ENCODE data around the gene SHLD3. TPM values are rescaled to one million over a fixed set of nuclear protein-coding genes. Genes with fewer than 3 reads are reported as not detected.
A peak's percentile ranks its signal among the peaks of the same experiment; 100 is the strongest.

SHLD3 gene
- polyA plus RNA-seq, 2 donors = 1.4 to 1.9 TPM

DNA sequence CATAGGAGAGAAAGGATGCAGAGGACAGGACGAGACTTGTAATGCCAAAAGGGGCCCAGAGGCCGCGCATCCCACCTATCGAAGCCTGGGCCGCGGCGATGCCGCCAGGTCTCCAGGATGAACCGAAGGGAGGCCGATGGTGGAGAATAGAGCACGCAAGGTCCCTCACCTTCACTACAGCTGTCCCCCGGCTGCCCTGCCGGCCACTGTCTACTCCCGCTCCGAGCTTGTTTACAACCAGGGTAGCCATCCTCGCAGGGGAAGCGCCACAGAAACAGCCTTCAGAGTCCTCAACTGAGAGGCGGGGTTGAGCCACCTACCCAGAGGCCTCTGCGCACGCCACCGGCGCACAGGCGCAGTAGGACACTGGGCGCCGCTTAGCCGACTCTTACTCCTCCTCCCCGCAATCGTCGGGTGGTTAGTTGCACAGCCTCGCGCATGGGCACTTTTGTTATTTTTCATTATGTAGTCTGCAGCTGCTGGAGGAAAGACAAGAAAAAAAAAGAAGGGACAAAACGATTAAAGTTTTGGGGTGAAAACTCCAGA, 729 bp upstream of the SHLD3 start, which contains the start of gene TRIM23:
TSS of gene TRIM23 (minus strand) at position 309 of the 546 bp plus-strand sequence. CDS start at position 250, 59 bp downstream.
- Histone ChIP-seq H3K9me3 (ENCODE audit: control insufficient read depth in 2 of 2, insufficient read depth in 1 of 2, low read depth in 1 of 2, low read length in 1 of 2) (no peaks in the 10 kb centered on the region), H3K36me3 (ENCODE audit: control insufficient read depth in 2 of 2, insufficient read depth in 2 of 2, low read length in 1 of 2) (no peaks in the 10 kb centered on the region), H3K4me1 (ENCODE audit: control insufficient read depth in 2 of 2, insufficient read depth in 2 of 2, low read length in 1 of 2) (no peaks in the 10 kb centered on the region), H3K27ac (ENCODE audit: low read depth in 2 of 2, low read length in 1 of 2) (peak within 1 kb of the TSS; percentile 71 to 92), H3K4me3 (ENCODE audit: low read depth in 1 of 2, low read length in 2 of 2) (peak within 1 kb of the TSS; percentile 88 to 100), H3K27me3 (ENCODE audit: control insufficient read depth in 1 of 2, insufficient read depth in 2 of 2, low read length in 2 of 2) (no peaks in the 10 kb centered on the region)
- 0% methylated on average over 32 of the region's 32 CpGs for WGBS, 2 donors

- Histone ChIP-seq H3K27ac (ENCODE audit: low read depth in 2 of 2, low read length in 1 of 2) (no peak overlapping the region), H3K9me3 (ENCODE audit: control insufficient read depth in 2 of 2, insufficient read depth in 1 of 2, low read depth in 1 of 2, low read length in 1 of 2) (no peaks in the 10 kb centered on the region), H3K27me3 (ENCODE audit: control insufficient read depth in 1 of 2, insufficient read depth in 2 of 2, low read length in 2 of 2) (no peaks in the 10 kb centered on the region), H3K4me3 (ENCODE audit: low read depth in 1 of 2, low read length in 2 of 2) (peak overlapping the region in 1 of 2 donors; percentile 100), H3K4me1 (ENCODE audit: control insufficient read depth in 2 of 2, insufficient read depth in 2 of 2, low read length in 1 of 2) (no peaks in the 10 kb centered on the region), H3K36me3 (ENCODE audit: control insufficient read depth in 2 of 2, insufficient read depth in 2 of 2, low read length in 1 of 2) (no peaks in the 10 kb centered on the region)
- WGBS, 2 donors = 47 to 63% methylated on average over 6 of the region's 6 CpGs
Observed at GRCh38 chr5:65625743-65626142, 916 bp downstream of the SHLD3 start.

DNA sequence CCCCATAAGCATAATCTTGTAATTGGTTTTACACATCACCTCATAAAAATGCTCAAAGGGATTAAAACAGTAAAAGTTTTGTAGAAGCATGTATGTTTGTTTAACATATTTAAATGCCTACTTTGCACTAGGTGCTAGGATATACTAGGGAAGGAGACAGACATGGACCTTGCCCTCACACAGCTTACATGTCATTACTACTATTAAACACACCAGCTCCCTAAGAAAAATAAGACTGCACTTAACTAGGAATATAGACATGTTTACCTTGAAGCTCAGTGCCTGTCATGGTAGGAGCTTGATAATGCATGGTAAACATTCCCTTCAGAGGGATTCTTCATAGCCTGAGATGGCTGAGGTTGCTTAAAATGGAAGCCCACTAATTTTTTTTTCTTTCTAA, 6.2 kb downstream of the SHLD3 start:
- no peak overlapping the region for H3K4me3 ChIP-seq (ENCODE audit: low read depth in 1 of 2, low read length in 2 of 2)
- H3K36me3 ChIP-seq (ENCODE audit: control insufficient read depth in 2 of 2, insufficient read depth in 2 of 2, low read length in 1 of 2) = no peaks in the 10 kb centered on the region
- H3K4me1 ChIP-seq (ENCODE audit: control insufficient read depth in 2 of 2, insufficient read depth in 2 of 2, low read length in 1 of 2) = no peaks in the 10 kb centered on the region
- no peaks in the 10 kb centered on the region for H3K27me3 ChIP-seq (ENCODE audit: control insufficient read depth in 1 of 2, insufficient read depth in 2 of 2, low read length in 2 of 2)
- no peaks in the 10 kb centered on the region for H3K9me3 ChIP-seq (ENCODE audit: control insufficient read depth in 2 of 2, insufficient read depth in 1 of 2, low read depth in 1 of 2, low read length in 1 of 2)
- H3K27ac ChIP-seq (ENCODE audit: low read depth in 2 of 2, low read length in 1 of 2) = no peak overlapping the region

GRCh38 chr5:65640240-65640639, 15.4 kb downstream of the SHLD3 start:
- Histone ChIP-seq H3K9me3 (ENCODE audit: control insufficient read depth in 2 of 2, insufficient read depth in 1 of 2, low read depth in 1 of 2, low read length in 1 of 2) (no peaks in the 10 kb centered on the region), H3K27ac (ENCODE audit: low read depth in 2 of 2, low read length in 1 of 2) (no peak overlapping the region)
- 90% methylated on average over 4 of the region's 4 CpGs for WGBS, 2 donors

DNA sequence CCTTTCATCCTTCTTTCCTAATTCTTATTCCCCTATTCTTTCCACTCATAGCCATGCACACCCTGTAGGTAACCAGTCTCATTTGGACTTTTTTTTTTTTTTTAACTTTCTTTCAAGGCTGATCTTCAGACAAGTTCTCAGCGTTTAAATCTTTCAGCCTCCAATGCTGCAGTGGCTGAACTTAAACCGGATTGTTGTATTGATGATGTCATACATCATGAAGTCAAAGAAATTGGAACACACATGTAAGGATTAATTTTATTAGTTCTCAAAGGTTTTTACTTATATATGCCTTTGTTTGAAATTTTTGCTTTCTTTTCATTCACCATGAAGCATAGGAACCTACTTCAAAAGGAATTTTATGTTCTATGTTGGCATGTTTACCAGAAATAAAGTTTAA, 22.1 kb downstream of the SHLD3 start:
- no peak overlapping the region for H3K4me3 ChIP-seq (ENCODE audit: low read depth in 1 of 2, low read length in 2 of 2)
- peaks cover 0 to 2% of the 10 kb centered on the region in 2 donors for H3K36me3 ChIP-seq (ENCODE audit: control insufficient read depth in 2 of 2, insufficient read depth in 2 of 2, low read length in 1 of 2)
- 69 to 71% methylated on average over 2 of the region's 2 CpGs for WGBS, 2 donors
- H3K27me3 ChIP-seq (ENCODE audit: control insufficient read depth in 1 of 2, insufficient read depth in 2 of 2, low read length in 2 of 2) = no peaks in the 10 kb centered on the region
- no peaks in the 10 kb centered on the region for H3K9me3 ChIP-seq (ENCODE audit: control insufficient read depth in 2 of 2, insufficient read depth in 1 of 2, low read depth in 1 of 2, low read length in 1 of 2)
- H3K4me1 ChIP-seq (ENCODE audit: control insufficient read depth in 2 of 2, insufficient read depth in 2 of 2, low read length in 1 of 2) = no peaks in the 10 kb centered on the region
- no peak overlapping the region for H3K27ac ChIP-seq (ENCODE audit: low read depth in 2 of 2, low read length in 1 of 2)

More at GRCh38 chr5:65640240-65640639, 15.4 kb downstream of the SHLD3 start:
- peaks cover 0 to 3% of the 10 kb centered on the region in 2 donors for H3K36me3 ChIP-seq (ENCODE audit: control insufficient read depth in 2 of 2, insufficient read depth in 2 of 2, low read length in 1 of 2)
- H3K27me3 ChIP-seq (ENCODE audit: control insufficient read depth in 1 of 2, insufficient read depth in 2 of 2, low read length in 2 of 2) = no peaks in the 10 kb centered on the region
- H3K4me3 ChIP-seq (ENCODE audit: low read depth in 1 of 2, low read length in 2 of 2) = no peak overlapping the region
- H3K4me1 ChIP-seq (ENCODE audit: control insufficient read depth in 2 of 2, insufficient read depth in 2 of 2, low read length in 1 of 2) = no peaks in the 10 kb centered on the region

DNA sequence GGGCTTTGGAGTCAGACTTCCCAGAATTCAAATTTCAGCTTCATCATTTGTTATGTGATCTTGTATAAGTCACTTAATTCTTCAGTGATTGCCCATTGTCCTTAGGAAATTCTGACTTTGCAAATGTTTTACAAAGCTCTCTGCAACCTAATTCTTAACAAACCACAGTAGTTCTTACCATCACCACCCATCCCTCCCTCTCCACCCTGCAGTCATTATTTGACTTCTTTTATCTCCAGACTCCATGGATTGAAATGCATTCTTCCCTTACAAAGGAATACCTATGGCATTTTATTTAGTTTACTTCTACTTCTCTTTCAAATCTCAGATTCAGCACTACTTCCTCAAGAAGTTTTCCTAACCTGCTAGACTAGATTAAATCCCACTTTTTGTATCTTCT, 23.1 kb downstream of the SHLD3 start:
- peaks cover 0 to 2% of the 10 kb centered on the region in 2 donors for H3K36me3 ChIP-seq (ENCODE audit: control insufficient read depth in 2 of 2, insufficient read depth in 2 of 2, low read length in 1 of 2)
- no peaks in the 10 kb centered on the region for H3K9me3 ChIP-seq (ENCODE audit: control insufficient read depth in 2 of 2, insufficient read depth in 1 of 2, low read depth in 1 of 2, low read length in 1 of 2)
- H3K4me1 ChIP-seq (ENCODE audit: control insufficient read depth in 2 of 2, insufficient read depth in 2 of 2, low read length in 1 of 2) = no peaks in the 10 kb centered on the region
- H3K27me3 ChIP-seq (ENCODE audit: control insufficient read depth in 1 of 2, insufficient read depth in 2 of 2, low read length in 2 of 2) = no peaks in the 10 kb centered on the region
- no peak overlapping the region for H3K4me3 ChIP-seq (ENCODE audit: low read depth in 1 of 2, low read length in 2 of 2)
- H3K27ac ChIP-seq (ENCODE audit: low read depth in 2 of 2, low read length in 1 of 2) = no peak overlapping the region

DNA sequence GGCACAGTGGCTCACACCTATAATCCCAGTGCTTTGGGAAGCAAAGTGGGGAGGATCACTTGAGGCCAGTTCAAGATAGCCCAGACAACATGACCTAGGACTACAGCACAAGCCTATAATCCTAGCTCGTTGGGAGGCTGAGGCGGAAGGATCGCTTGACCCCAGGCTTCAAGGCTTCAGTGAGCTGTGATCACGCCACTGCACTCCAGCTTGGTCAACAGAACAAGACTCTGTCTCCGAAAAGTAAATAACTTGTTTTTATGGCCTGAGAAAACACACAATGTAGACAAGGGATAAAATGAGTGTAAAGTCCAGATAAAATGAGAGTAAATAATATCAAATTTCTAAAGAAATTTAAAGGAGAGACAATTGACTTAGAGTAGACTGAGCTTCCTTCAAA, 26.3 kb downstream of the SHLD3 start:
- H3K27me3 ChIP-seq (ENCODE audit: control insufficient read depth in 1 of 2, insufficient read depth in 2 of 2, low read length in 2 of 2) = no peaks in the 10 kb centered on the region
- H3K4me1 ChIP-seq (ENCODE audit: control insufficient read depth in 2 of 2, insufficient read depth in 2 of 2, low read length in 1 of 2) = no peaks in the 10 kb centered on the region
- H3K9me3 ChIP-seq (ENCODE audit: control insufficient read depth in 2 of 2, insufficient read depth in 1 of 2, low read depth in 1 of 2, low read length in 1 of 2) = no peaks in the 10 kb centered on the region
- H3K4me3 ChIP-seq (ENCODE audit: low read depth in 1 of 2, low read length in 2 of 2) = no peak overlapping the region
- H3K36me3 ChIP-seq (ENCODE audit: control insufficient read depth in 2 of 2, insufficient read depth in 2 of 2, low read length in 1 of 2) = peaks cover 0 to 2% of the 10 kb centered on the region in 2 donors
- H3K27ac ChIP-seq (ENCODE audit: low read depth in 2 of 2, low read length in 1 of 2) = no peak overlapping the region
- 74 to 81% methylated on average over 5 of the region's 5 CpGs for whole genome bisulfite sequencing, 2 donors

DNA sequence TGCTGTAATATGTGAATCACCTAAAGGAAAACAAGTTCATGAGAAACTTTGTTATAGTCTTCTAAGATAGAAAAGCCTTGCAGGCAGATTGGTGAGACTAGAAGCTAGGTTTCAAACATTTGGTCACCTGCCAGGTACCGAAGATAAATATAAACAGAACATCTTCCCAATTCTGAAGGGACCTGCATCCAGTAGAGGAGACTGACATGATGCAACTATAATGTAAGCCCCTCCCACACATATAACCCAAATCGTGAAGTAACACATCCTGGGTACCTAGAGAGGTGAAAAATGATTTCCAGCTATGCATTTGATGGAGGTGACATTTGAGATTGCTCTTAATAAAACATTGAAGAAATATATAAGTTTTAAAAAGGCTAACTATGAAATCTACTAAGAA, 29.9 kb downstream of the SHLD3 start:
- H3K4me1 ChIP-seq (ENCODE audit: control insufficient read depth in 2 of 2, insufficient read depth in 2 of 2, low read length in 1 of 2) = no peaks in the 10 kb centered on the region
- H3K27ac ChIP-seq (ENCODE audit: low read depth in 2 of 2, low read length in 1 of 2) = no peak overlapping the region
- H3K9me3 ChIP-seq (ENCODE audit: control insufficient read depth in 2 of 2, insufficient read depth in 1 of 2, low read depth in 1 of 2, low read length in 1 of 2) = no peaks in the 10 kb centered on the region
- peaks cover 0 to 4% of the 10 kb centered on the region in 2 donors for H3K36me3 ChIP-seq (ENCODE audit: control insufficient read depth in 2 of 2, insufficient read depth in 2 of 2, low read length in 1 of 2)
- H3K27me3 ChIP-seq (ENCODE audit: control insufficient read depth in 1 of 2, insufficient read depth in 2 of 2, low read length in 2 of 2) = no peaks in the 10 kb centered on the region
- H3K4me3 ChIP-seq (ENCODE audit: low read depth in 1 of 2, low read length in 2 of 2) = no peak overlapping the region
- WGBS, 2 donors = 85 to 86% methylated on average over 2 of the region's 2 CpGs

GRCh38 chr5:65663804-65664521, 39.1 kb downstream of the SHLD3 start:
- 93 to 96% methylated on average over 1 of the region's 1 CpG for WGBS, 2 donors
- Histone ChIP-seq H3K4me1 (ENCODE audit: control insufficient read depth in 2 of 2, insufficient read depth in 2 of 2, low read length in 1 of 2) (no peaks in the 10 kb centered on the region), H3K36me3 (ENCODE audit: control insufficient read depth in 2 of 2, insufficient read depth in 2 of 2, low read length in 1 of 2) (no peaks in the 10 kb centered on the region), H3K27me3 (ENCODE audit: control insufficient read depth in 1 of 2, insufficient read depth in 2 of 2, low read length in 2 of 2) (no peaks in the 10 kb centered on the region), H3K4me3 (ENCODE audit: low read depth in 1 of 2, low read length in 2 of 2) (no peak overlapping the region), H3K9me3 (ENCODE audit: control insufficient read depth in 2 of 2, insufficient read depth in 1 of 2, low read depth in 1 of 2, low read length in 1 of 2) (no peaks in the 10 kb centered on the region), H3K27ac (ENCODE audit: low read depth in 2 of 2, low read length in 1 of 2) (no peak overlapping the region)

DNA sequence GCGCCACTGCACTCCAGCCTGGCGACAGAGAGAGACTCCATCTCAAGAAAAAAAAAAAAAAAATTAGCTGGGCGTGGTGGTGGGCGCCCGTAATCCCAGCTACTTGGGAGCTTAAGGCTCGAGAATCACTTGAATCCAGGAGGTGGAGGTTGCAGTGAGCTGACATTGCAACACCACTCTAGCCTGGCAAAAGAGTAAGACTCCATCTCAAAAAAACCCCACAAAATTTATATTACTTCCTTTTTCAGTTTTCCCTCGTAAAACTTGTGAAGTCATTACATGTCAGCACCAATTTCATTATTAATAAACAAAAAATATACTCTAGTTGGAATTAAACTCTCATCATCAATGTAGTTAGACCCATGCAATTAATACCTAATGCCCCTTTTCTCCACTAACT, 43.9 kb downstream of the SHLD3 start:
- Histone ChIP-seq H3K4me1 (ENCODE audit: control insufficient read depth in 2 of 2, insufficient read depth in 2 of 2, low read length in 1 of 2) (no peaks in the 10 kb centered on the region), H3K4me3 (ENCODE audit: low read depth in 1 of 2, low read length in 2 of 2) (no peak overlapping the region), H3K9me3 (ENCODE audit: control insufficient read depth in 2 of 2, insufficient read depth in 1 of 2, low read depth in 1 of 2, low read length in 1 of 2) (no peaks in the 10 kb centered on the region), H3K36me3 (ENCODE audit: control insufficient read depth in 2 of 2, insufficient read depth in 2 of 2, low read length in 1 of 2) (no peaks in the 10 kb centered on the region), H3K27me3 (ENCODE audit: control insufficient read depth in 1 of 2, insufficient read depth in 2 of 2, low read length in 2 of 2) (no peaks in the 10 kb centered on the region), H3K27ac (ENCODE audit: low read depth in 2 of 2, low read length in 1 of 2) (no peak overlapping the region)
- 79 to 92% methylated on average over 7 of the region's 7 CpGs for WGBS, 2 donors

Measured in esophagus (tissue), 2 donors.